A673 (cell line): ENCODE data around the gene ZNF627. TPM values are rescaled to one million over a fixed set of nuclear protein-coding genes. Genes with fewer than 3 reads are reported as not detected.

ENCODE experiments used
- BruUV-seq: library from RNA; stranded (reverse); fragments of 400-500 nt; replicated peaks from 2 replicates; lab custom pipeline; 2021; lab: Mats Ljungman, UMichigan
- CTCF ChIA-PET: fragments of 300-600 bp; sonication (Branson Sonifier 250); formaldehyde crosslinking; loops from one replicate; lab custom pipeline; 2022; ENCODE audit warnings: antibody characterized with exemption; lab: Charles Lee
- POLR2A ChIA-PET: fragments of 300-600 bp; sonication (Branson Sonifier 250); formaldehyde crosslinking; loops from one replicate; lab custom pipeline; 2022; ENCODE audit warnings: antibody characterized with exemption; ENCODE audit not compliant: low non-redundant PET; lab: Charles Lee
- DNase-seq: peaks from one replicate; pipeline ENCODE4 v3.0.0-alpha.2; 2015; ENCODE audit warnings: low spot score
- H3K27ac ChIP-seq: fragments of 200-600 bp; sonication (generic); 2 replicates; pipeline ENCODE4 v1.5.1; 2016; ENCODE audit warnings: mixed run types, low read depth, mild to moderate bottlenecking, mixed read lengths, antibody characterized with exemption, low read length; ENCODE audit not compliant: poor library complexity, severe bottlenecking
- H3K27me3 ChIP-seq: fragments of 200-600 bp; sonication (generic); replicated peaks from 2 replicates; pipeline ENCODE4 v1.6.1; 2017; ENCODE audit warnings: mixed run types, low read depth, mild to moderate bottlenecking, mixed read lengths, antibody characterized with exemption, low read length; ENCODE audit not compliant: insufficient read depth, poor library complexity
- H3K36me3 ChIP-seq: fragments of 200-600 bp; sonication (generic); 2 replicates; pipeline ENCODE4 v1.6.1; 2016; ENCODE audit warnings: mixed run types, mild to moderate bottlenecking, mixed read lengths, antibody characterized with exemption, low read length; ENCODE audit not compliant: insufficient read depth, poor library complexity, severe bottlenecking
- H3K4me1 ChIP-seq: fragments of 200-600 bp; sonication (generic); 2 replicates; pipeline ENCODE4 v1.6.1; 2017; ENCODE audit warnings: mixed run types, mild to moderate bottlenecking, mixed read lengths, antibody characterized with exemption, low read length; ENCODE audit not compliant: insufficient read depth, poor library complexity, severe bottlenecking
- H3K4me3 ChIP-seq: fragments of 200-600 bp; sonication (generic); 2 replicates; pipeline ENCODE4 v1.5.1; 2016; ENCODE audit warnings: low read depth, mixed run types, mild to moderate bottlenecking, mixed read lengths, low read length; ENCODE audit not compliant: poor library complexity, severe bottlenecking
- H3K9me3 ChIP-seq: fragments of 200-600 bp; sonication (generic); 2 replicates; pipeline ENCODE4 v1.6.1; 2016; ENCODE audit warnings: mixed run types, low read depth, mild to moderate bottlenecking, mixed read lengths, antibody characterized with exemption, low read length; ENCODE audit not compliant: poor library complexity, severe bottlenecking
- EZH2 ChIP-seq: fragments of 200-600 bp; sonication (generic); IDR thresholded peaks from 2 replicates; pipeline ENCODE4 v1.6.1; 2017; ENCODE audit warnings: borderline replicate concordance, low read depth, mild to moderate bottlenecking, mixed read lengths, antibody characterized with exemption, low read length; ENCODE audit not compliant: poor library complexity, severe bottlenecking
- intact Hi-C: fragments of 100-400 bp; cut with micrococcal nuclease; formaldehyde crosslinking; loops from one replicate; pipeline ENCODE4 v1.10.0; 2022; ENCODE audit not compliant: unreplicated experiment
- total RNA-seq: library from RNA; stranded (reverse); gene quantifications from 2 replicates; pipeline ENCODE4 v1.2.3, GENCODE V29; 2021
- TF ChIP-seq, protein P1 (sequence below): fragments of 300-800, 200-600 bp; sonication (generic); conservative IDR thresholded peaks from 2 replicates; pipeline ENCODE4 v1.5.1; 2017; ENCODE audit warnings: low read depth, mild to moderate bottlenecking, antibody characterized with exemption, low read length, moderate library complexity, mixed read lengths

ZNF627 gene
- total RNA-seq, 1 experiment from 2014 or later: 13.9 TPM

DNA sequence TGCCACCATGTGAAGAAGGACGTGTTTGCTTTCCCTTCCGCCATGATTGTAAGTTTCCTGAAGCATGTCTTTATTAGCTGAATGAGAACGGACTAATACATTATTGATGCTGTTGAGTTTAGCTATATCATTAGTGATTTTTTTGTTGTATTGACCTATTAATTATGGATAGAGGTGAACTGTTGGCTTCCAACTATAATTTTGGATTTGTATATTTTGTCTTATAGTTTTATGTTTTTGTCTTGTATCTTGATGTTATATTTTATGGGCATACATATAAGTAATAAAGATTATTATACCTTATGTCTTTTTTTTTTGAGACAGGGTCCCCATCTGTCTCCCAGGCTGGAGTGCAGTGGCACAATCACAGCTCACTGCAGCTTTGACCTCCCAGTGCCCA, 45.6 kb downstream of the ZNF627 start:
- no peaks in the 10 kb centered on the region for H3K27me3 ChIP-seq
- ChIA-PET CTCF (no interaction called here), POLR2A (no interaction called here)
- no peaks in the 10 kb centered on the region for H3K9me3 ChIP-seq
- no peak overlapping the region for H3K27ac ChIP-seq
- TF ChIP-seq EZH2: no peak
- TF ChIP-seq, protein P1, sequence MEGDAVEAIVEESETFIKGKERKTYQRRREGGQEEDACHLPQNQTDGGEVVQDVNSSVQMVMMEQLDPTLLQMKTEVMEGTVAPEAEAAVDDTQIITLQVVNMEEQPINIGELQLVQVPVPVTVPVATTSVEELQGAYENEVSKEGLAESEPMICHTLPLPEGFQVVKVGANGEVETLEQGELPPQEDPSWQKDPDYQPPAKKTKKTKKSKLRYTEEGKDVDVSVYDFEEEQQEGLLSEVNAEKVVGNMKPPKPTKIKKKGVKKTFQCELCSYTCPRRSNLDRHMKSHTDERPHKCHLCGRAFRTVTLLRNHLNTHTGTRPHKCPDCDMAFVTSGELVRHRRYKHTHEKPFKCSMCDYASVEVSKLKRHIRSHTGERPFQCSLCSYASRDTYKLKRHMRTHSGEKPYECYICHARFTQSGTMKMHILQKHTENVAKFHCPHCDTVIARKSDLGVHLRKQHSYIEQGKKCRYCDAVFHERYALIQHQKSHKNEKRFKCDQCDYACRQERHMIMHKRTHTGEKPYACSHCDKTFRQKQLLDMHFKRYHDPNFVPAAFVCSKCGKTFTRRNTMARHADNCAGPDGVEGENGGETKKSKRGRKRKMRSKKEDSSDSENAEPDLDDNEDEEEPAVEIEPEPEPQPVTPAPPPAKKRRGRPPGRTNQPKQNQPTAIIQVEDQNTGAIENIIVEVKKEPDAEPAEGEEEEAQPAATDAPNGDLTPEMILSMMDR: no peak
- H3K4me3 ChIP-seq: no peak overlapping the region
- H3K4me1 ChIP-seq: no peaks in the 10 kb centered on the region
- no TSS peak for BruUV-seq
- H3K36me3 ChIP-seq: peaks cover 3% of the 10 kb centered on the region
- DNase-seq: no peak
- intact Hi-C loops: no loop called here

DNA sequence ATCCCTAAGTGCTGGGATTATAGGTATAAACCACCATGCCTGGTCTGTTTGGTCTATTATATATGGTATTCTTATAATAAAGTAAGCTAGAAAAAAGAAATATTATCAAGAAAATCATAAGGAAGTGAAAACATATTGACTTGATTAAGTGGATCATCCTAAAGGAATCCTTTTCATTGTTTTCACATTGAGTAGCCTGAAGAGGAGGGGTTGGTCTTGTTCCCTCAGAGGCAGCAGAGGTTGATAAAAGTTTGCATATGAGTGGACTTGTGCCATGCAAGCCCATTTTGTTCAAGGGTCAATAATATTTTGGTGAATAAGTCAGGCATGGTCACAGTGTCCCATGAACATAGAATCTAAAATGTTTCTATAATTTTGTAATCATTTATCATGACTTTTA, 52.7 kb downstream of the ZNF627 start:
- no peak for DNase-seq
- no peak overlapping the region for H3K27ac ChIP-seq
- BruUV-seq: no TSS peak
- H3K4me1 ChIP-seq: no peaks in the 10 kb centered on the region
- ChIA-PET CTCF (no interaction called here), POLR2A (no interaction called here)
- intact Hi-C loops: no loop called here
- no peak overlapping the region for H3K4me3 ChIP-seq
- H3K27me3 ChIP-seq: no peaks in the 10 kb centered on the region
- peaks cover 45% of the 10 kb centered on the region for H3K9me3 ChIP-seq
- TF ChIP-seq EZH2: no peak
- TF ChIP-seq, protein P1: no peak
- peaks cover 40% of the 10 kb centered on the region for H3K36me3 ChIP-seq

DNA sequence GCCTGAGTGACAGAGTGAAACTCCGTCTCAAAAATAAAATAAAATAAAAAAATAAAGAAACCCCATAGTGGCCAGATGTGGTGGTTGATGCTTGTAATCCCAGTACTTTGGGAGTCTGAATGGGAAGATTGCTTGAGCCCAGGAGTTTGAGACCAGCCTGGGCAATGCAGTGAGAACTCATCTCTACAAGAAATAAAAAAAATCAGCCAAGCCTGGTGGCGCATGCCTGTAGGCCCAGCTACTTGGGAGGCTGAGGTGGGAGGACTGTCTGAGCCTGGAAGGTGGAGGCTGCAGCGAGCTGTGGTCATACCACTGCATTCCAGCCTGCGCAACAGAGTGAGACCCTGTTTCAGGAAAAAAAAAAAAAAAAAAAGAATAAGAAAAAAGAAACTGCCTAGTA, 53.8 kb downstream of the ZNF627 start:
- Histone ChIP-seq H3K9me3 (peaks cover 45% of the 10 kb centered on the region), H3K27me3 (no peaks in the 10 kb centered on the region), H3K4me1 (no peaks in the 10 kb centered on the region), H3K27ac (no peak overlapping the region), H3K4me3 (no peak overlapping the region), H3K36me3 (peaks cover 44% of the 10 kb centered on the region)
- intact Hi-C loops: no loop called here
- no peak for DNase-seq
- no TSS peak for BruUV-seq
- TF ChIP-seq EZH2: no peak
- TF ChIP-seq, protein P1: no peak
- ChIA-PET POLR2A (no interaction called here), CTCF (no interaction called here)
